ENCODE measurements around the gene KLHL40.

GRCh38 chr3:42665050-42665878 is 20.1 kb upstream of the KLHL40 start:
- TF ChIP-seq CTCF (IDR thresholded peaks at IDR 0.05; ENCODE audit: poor library complexity, severe bottlenecking) (no peak), TAF1 (IDR thresholded peaks at IDR 0.05; ENCODE audit: low read depth) (no peak)
